HepG2 (cell line): ENCODE measurements around the gene SULT6B1. TPM values are rescaled to one million over a fixed set of nuclear protein-coding genes. Genes with fewer than 3 reads are reported as not detected.
A peak's percentile ranks its signal among the peaks of the same experiment; 100 is the strongest.

Experiments
- BORCS8-MEF2B ChIP-seq: sonication (generic); formaldehyde crosslinking; IDR thresholded peaks from 2 replicates; pipeline ENCODE4 v1.8.0; 2022; ENCODE audit warnings: mild to moderate bottlenecking, missing genetic modification reagents
- CEBPB ChIP-seq: IDR thresholded peaks from 2 replicates; pipeline ENCODE4 v1.6.1; 2011; ENCODE audit warnings: low read depth, low read length, improper control_type of control experiment, borderline replicate concordance
- ESRRA ChIP-seq: sonication (generic); formaldehyde crosslinking; IDR thresholded peaks from 2 replicates; pipeline ENCODE4 v1.5.1; 2020; ENCODE audit warnings: mild to moderate bottlenecking, low read depth, missing genetic modification reagents
- ETV5 ChIP-seq: IDR thresholded peaks from 2 replicates; pipeline ENCODE4 v1.6.1; 2018; ENCODE audit warnings: missing biosample characterization, missing genetic modification reagents, inconsistent platforms, borderline replicate concordance
- HES4 ChIP-seq: sonication (generic); formaldehyde crosslinking; IDR thresholded peaks from 2 replicates; pipeline ENCODE4 v1.9.0; 2021; ENCODE audit warnings: mild to moderate bottlenecking, missing genetic modification reagents, borderline replicate concordance
- HOXA7 ChIP-seq: sonication (generic); formaldehyde crosslinking; IDR thresholded peaks from 2 replicates; pipeline ENCODE4 v1.8.1; 2022; ENCODE audit warnings: mild to moderate bottlenecking, missing genetic modification reagents, moderate library complexity
- KDM6A ChIP-seq: IDR thresholded peaks from 2 replicates; pipeline ENCODE4 v1.6.1; 2016; ENCODE audit warnings: low read depth
- MEIS2 ChIP-seq: sonication (generic); formaldehyde crosslinking; IDR thresholded peaks from 2 replicates; pipeline ENCODE4 v1.9.0; 2021; ENCODE audit warnings: mild to moderate bottlenecking, missing genetic modification reagents
- RFX1 ChIP-seq: fragments of 450-650 bp; IDR thresholded peaks from 2 replicates; pipeline ENCODE4 v1.6.1; 2017
- SMARCE1 ChIP-seq: fragments of 450-650 bp; IDR thresholded peaks from 2 replicates; pipeline ENCODE4 v1.6.1; 2017; ENCODE audit warnings: borderline replicate concordance
- SOX6 ChIP-seq, 2 experiments: fragments of 450-650 bp in 1 of 2; sonication (generic) in 1 of 2; formaldehyde crosslinking in 1 of 2; IDR thresholded peaks; 2 replicates each; pipeline versions ENCODE4 v1.4.0 to v1.6.1; 2017 to 2020; ENCODE audit warnings: antibody characterized with exemption in 1 of 2, mild to moderate bottlenecking in 1 of 2, missing genetic modification reagents in 1 of 2
- SRF ChIP-seq: IDR thresholded peaks from 2 replicates; pipeline ENCODE4 v1.6.1; 2011; ENCODE audit warnings: mild to moderate bottlenecking, low read depth, low read length, moderate library complexity
- U2AF1 ChIP-seq: fragments of 200-400 bp; formaldehyde crosslinking; optimal IDR thresholded peaks from 2 replicates; pipeline ENCODE3; 2017; ENCODE audit warnings: mild to moderate bottlenecking, low read depth, low read length
- ZNF12 ChIP-seq: sonication (generic); formaldehyde crosslinking; IDR thresholded peaks from 2 replicates; pipeline ENCODE4 v1.5.0; 2020; ENCODE audit warnings: missing genetic modification reagents
- ZNF142 ChIP-seq: sonication (generic); formaldehyde crosslinking; IDR thresholded peaks from 2 replicates; pipeline ENCODE4 v1.4.0; 2020; ENCODE audit warnings: missing genetic modification reagents
- ZNF343 ChIP-seq: sonication (generic); formaldehyde crosslinking; IDR thresholded peaks from 2 replicates; pipeline ENCODE4 v1.4.0; 2020; ENCODE audit warnings: mild to moderate bottlenecking, missing genetic modification reagents
- ZNF670 ChIP-seq: sonication (generic); formaldehyde crosslinking; IDR thresholded peaks from 2 replicates; pipeline ENCODE4 v1.8.0; 2022; ENCODE audit warnings: mild to moderate bottlenecking, missing genetic modification reagents, borderline replicate concordance
- ZNF770 ChIP-seq: sonication (generic); formaldehyde crosslinking; IDR thresholded peaks from 2 replicates; pipeline ENCODE4 v1.5.0; 2020; ENCODE audit warnings: mild to moderate bottlenecking, missing genetic modification reagents
- ZNF772 ChIP-seq: sonication (generic); formaldehyde crosslinking; IDR thresholded peaks from 2 replicates; pipeline ENCODE4 v1.5.0; 2020; ENCODE audit warnings: mild to moderate bottlenecking, missing genetic modification reagents
- ZNF781 ChIP-seq: sonication (generic); formaldehyde crosslinking; IDR thresholded peaks from 2 replicates; pipeline ENCODE4 v1.5.1; 2020; ENCODE audit warnings: borderline replicate concordance, mild to moderate bottlenecking, missing genetic modification reagents; ENCODE audit errors: not compliant biosample characterization
- ZNF816 ChIP-seq: sonication (generic); formaldehyde crosslinking; IDR thresholded peaks from 2 replicates; pipeline ENCODE4 v1.8.0; 2022; ENCODE audit warnings: missing genetic modification reagents, mild to moderate bottlenecking, borderline replicate concordance
- polyA plus RNA-seq, 8 experiments: library from polyadenylated mRNA; depleted of rRNA in 3 of 8; stranded (reverse) in 7 of 8; unstranded in 1 of 8; fragments of >200 nt; fragmentation: Illumina TruSeq in 4 of 8; extraction: Trizol in 4 of 8; gene quantifications; 2 replicates each; pipeline versions ENCODE4 v1.2.1 to v1.2.3, GENCODE V29; 2011 to 2016; ENCODE audit warnings: low read depth in 4 of 8, missing spikeins in 1 of 8, mixed read lengths in 1 of 8; ENCODE audit not compliant: insufficient read depth in 1 of 8
- total RNA-seq, 5 experiments: library from RNA; depleted of rRNA; stranded (reverse); fragments of >200 nt; fragmentation: Illumina TruSeq; extraction: Trizol; gene quantifications; 2 replicates each; pipeline ENCODE4 v1.2.3, GENCODE V29; 2016; ENCODE audit warnings: low read depth in 1 of 5

SULT6B1 gene
- total and polyA plus RNA-seq, 2 of the 13 experiments (the other 11 are each of a cell fraction or from before 2014, with no cell fraction given): not detected

- TF ChIP-seq ZNF142 (CRISPR knock-in tag) (no peak; the same call in 1 of the 2 replicates), HOXA7 (CRISPR knock-in tag) (no peak), HES4 (CRISPR knock-in tag) (peak; percentile 40; the same call in 1 of the 2 replicates), ZNF816 (CRISPR knock-in tag) (no peak; the same call in 1 of the 2 replicates), ZNF343 (CRISPR knock-in tag) (no peak; the same call in 1 of the 2 replicates), ESRRA (CRISPR knock-in tag) (no peak; the same call in 1 of the 2 replicates), ZNF781 (CRISPR knock-in tag) (no peak), SOX6 (IDR thresholded peaks at IDR 0.05) (no peak), SOX6 (CRISPR knock-in tag; IDR thresholded peaks at IDR 0.05) (no peak), ETV5 (no peak), ZNF670 (CRISPR knock-in tag) (no peak), BORCS8-MEF2B (CRISPR knock-in tag) (peak; percentile 64; the same call in 1 of the 2 replicates), U2AF1 (no peak), KDM6A (CRISPR knock-in tag) (no peak), SRF (no peak), ZNF770 (CRISPR knock-in tag) (0 out of 2 replicates have a peak, but pooled peaks have one; percentile 28), SMARCE1 (no peak), CEBPB (no peak), RFX1 (no peak), ZNF12 (0 out of 2 replicates have a peak, but pooled peaks have one; percentile 7), MEIS2 (CRISPR knock-in tag) (peak; percentile 37; the same call in 1 of the 2 replicates), ZNF772 (CRISPR knock-in tag) (no peak)
These were observed 31.4 kb downstream of the SULT6B1 start, which contains the start of gene EIF2AK2 (continued) for GRCh38 chr2:37156857-37157714.
